GM18505 (cell line): ENCODE results near the gene MYO15B.

Experiments
- ATAC-seq: cut with Tn5 transposase; IDR thresholded peaks from one replicate; pipeline ENCODE4 v1.9.1; 2021; ENCODE audit not compliant: unreplicated experiment
- POLR2A ChIP-seq: IDR thresholded peaks from 4 replicates; pipeline ENCODE4 v1.6.1; 2011; ENCODE audit warnings: borderline replicate concordance; ENCODE audit not compliant: insufficient read depth, insufficient read length; ENCODE audit errors: extremely low read depth

MYO15B gene

DNA sequence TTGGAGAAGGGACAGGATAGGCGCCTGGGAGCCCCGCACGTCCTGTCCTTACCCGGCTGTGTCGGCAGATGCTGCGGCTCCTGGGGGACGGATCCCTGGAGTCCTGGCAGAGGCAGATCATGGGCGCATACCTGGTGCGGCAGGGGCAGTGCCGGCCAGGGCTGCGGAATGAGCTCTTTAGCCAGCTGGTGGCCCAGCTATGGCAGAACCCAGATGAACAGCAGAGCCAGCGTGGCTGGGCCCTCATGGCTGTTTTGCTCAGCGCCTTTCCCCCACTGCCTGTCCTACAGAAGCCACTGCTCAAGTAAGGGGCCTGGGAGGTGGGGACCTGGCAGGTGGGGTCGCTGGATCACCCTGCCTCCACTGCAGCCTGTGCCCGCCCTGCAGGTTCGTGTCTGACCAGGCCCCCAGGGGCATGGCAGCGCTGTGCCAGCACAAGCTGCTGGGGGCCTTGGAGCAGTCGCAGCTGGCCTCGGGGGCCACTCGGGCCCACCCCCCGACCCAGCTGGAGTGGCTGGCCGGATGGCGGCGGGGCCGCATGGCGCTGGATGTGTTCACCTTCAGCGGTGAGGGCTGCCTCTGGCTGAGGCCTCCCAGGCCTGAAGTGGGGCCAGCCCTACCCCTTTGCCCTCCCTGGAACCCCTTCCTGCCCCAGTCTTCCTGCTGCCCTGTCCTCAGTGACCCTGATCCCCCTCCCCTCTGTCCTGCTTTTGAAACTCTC is 25.5 kb downstream of the MYO15B start:
- no peak for TF ChIP-seq POLR2A
- no peak for ATAC-seq

DNA sequence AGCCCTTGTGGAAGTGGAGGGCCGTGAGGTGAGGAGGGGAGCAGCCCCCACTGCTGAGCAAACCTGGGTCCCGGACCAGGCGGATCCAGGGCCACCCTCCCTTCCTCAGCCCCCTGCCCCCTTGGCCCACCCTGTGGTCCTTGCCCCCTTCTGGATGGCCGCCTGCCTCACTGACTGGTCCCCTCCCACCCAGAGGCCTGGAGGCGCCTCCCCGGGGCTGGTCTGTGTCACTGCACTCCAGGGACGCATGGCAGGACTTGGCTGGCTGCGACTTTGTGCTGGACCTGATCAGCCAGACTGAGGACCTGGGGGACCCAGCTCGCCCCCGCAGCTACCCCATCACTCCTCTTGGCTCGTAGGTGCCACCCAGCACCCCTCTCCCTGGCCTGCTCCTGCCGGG is 26.4 kb downstream of the MYO15B start:
- TF ChIP-seq POLR2A = no peak
- no peak for ATAC-seq

DNA sequence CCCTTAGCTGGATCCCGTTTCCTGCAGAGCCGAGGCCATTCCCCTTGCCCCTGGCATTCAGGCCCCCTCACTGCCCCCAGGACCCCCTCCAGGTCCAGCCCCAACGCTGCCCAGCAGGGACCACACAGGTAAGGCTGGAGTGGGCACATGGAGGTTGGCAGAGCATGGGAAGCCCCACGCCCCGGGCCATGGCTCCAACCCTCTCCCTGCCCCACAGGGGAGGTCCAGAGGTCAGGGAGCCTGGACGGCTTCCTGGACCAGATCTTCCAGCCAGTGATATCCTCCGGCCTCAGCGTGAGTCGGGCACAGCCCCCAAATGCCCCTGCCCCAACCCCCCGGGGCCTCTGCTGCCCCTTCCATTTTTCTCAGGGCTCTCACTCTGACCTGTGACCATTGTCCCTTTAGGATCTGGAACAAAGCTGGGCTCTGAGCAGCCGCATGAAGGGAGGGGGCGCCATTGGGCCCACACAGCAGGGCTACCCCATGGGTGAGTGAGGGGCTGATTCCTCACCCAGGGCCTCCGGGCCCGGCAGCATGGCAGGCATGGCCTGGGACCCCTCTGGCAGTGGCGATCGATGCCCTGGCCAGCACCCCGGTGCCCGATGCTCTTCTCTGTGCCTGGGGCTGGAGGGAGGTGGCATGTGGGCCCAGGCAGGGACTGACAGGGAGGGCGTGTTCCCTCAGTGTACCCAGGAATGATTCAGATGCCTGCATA is 27.1 kb downstream of the MYO15B start:
- TF ChIP-seq POLR2A = no peak
- no peak for ATAC-seq

DNA sequence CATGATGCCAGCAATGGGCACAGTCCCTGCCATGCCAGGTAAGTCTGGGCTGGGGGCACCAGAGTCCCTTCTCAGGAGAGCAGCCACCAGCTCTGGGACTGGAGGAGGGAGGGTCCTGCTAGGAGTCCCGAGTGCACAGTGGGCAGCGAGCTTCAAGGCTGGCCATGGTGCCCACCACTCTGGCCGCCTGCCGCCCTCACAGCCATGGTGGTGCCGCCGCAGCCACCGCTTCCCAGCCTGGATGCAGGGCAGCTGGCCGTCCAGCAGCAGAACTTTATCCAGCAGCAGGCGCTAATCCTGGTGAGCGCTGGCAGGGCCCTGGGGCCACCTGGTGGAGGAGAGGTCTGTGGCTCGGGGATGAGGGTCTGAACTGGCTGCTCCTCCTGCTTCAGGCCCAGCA is 27.7 kb downstream of the MYO15B start:
- no peak for TF ChIP-seq POLR2A
- no peak for ATAC-seq

DNA sequence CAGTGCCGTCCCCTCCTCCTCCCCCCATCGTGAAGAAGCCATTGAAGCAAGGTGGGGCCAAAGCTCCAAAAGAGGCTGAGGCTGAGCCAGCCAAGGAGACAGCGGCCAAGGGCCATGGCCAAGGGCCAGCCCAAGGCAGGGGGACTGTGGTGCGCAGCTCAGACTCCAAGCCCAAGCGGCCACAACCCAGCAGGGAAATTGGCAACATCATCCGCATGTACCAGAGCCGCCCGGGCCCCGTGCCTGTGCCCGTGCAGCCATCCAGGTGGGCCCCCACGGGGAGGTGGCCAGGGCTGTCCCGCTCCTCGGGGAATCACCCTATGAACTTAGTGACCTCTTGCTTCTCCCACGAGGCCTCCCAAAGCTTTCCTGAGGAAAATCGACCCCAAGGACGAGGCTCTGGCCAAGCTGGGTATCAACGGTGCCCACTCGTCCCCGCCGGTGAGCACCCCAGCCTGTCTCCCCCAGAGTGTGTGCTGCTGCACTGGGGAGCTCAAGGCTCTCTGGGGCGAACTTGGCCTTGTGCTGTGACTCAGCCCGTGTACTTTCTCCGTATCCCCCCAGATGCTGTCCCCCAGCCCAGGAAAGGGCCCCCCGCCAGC is 29.0 kb downstream of the MYO15B start:
- ATAC-seq = no peak
- TF ChIP-seq POLR2A = no peak

DNA sequence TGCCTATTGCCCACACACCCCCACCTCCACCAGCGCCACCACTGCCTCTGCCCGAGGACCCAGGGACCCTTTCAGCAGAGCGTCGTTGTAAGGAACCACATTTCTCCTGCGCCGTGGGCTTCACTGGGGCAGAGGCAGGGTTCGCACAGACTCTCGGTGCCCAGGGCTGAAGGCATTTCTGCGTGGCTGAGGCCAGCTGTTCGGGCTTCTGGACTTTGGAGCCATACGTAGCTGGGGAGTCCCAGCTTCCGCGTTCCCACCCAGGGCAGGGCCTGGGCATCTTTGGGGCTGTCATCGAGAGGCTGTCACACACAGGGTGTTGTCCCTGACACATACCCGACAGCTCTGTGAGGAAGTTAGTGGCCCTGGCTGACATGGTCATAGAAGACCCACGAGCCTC is 29.6 kb downstream of the MYO15B start:
- ATAC-seq = no peak
- TF ChIP-seq POLR2A = no peak

DNA sequence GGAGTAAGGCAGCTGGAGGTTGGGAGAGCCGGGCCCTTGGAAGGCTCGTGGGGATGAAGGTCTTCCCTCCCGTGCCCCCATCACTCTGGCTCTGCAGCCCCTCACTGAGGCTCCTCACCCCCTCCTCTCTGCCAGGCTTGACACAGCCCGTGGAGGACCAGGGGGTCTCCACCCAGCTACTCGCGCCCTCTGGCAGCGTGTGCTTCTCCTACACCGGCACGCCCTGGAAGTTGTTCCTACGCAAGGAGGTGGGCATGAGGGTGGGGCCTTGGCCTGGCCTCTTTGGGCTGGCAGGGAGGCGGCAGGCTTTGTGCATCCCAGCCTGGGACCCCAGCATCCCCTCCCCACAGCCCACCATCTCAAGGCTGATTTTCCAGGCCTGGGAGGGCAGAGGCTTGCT is 30.1 kb downstream of the MYO15B start:
- TF ChIP-seq POLR2A = no peak
- no peak for ATAC-seq

DNA sequence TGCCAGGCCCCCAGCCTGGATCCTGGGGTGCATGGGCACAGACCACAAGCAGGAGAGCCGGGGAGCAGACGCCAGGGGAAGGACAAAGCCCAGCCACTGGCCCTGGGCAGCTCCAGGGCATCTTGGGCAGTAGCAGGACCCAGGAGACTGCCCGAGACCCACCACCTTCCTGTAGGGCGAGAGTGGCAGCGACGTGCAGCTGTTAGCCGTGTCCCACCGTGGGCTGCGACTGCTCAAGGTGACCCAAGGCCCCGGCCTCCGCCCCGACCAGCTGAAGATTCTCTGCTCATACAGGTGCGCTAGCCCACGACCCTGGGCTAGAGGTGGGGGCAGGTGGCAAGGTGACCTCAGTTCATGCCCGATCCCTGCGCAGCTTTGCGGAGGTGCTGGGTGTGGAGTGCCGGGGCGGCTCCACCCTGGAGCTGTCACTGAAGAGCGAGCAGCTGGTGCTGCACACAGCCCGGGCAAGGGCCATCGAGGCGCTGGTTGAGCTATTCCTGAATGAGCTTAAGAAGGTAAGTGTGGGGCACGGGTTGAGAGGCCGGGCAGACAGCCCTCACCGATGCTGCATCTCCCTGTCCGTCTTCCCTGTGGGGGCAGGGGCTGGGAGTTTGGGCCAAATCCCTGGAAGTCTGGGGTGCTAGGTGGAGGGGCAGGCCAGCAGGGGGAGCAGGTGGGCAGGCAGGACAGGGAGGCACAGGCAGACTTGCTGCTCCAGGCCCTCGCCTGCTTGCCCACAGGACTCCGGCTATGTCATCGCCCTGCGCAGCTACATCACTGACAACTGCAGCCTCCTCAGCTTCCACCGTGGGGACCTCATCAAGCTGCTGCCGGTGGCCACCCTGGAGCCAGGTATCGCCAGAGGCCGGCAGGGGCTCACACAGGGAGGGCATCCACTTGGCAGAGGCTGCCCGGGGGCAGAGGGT is 32.2 kb downstream of the MYO15B start:
- TF ChIP-seq POLR2A = no peak
- ATAC-seq = no peak

DNA sequence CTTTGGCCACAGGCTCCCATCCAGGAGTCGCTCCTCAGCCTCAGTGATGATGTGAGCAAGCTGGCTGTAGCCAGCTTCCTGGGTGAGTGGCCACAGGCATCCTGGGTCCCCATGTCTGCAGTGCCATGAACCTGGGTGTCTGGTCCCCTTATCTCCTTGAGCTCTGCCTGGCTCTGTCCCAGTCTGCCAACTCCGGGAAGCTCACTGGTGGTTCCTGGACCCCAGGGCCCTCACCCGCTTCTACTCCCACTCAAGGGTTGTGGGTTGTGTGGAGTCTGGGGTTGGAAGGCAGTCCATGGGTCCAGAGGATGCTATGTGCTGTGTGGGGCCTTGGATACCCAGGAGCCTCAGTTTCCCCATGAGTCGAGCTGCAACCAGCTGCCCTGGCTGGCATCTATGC is 33.9 kb downstream of the MYO15B start:
- TF ChIP-seq POLR2A = no peak

DNA sequence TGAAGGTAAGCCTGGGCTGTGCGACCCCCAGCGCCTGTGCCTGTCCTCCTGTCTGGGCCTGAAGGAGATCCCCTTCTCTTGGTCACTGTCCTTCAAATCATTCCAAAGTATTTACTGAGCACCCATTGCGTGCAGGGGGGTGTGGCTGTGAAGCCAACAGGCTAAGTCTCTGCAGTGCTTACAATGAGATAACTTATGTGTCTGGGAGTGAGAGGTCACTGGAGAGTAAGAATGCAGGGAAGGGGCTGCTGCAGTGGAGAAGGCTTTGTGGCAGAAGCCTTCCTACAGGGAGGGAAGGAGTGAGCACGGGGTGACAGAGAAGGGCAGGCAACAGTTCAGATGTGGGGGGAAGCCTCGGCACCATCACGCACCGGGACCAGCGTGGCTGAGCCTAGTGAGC is 34.5 kb downstream of the MYO15B start:
- ATAC-seq = no peak
- TF ChIP-seq POLR2A = no peak

More for the DNA sequence above, 33.9 kb downstream of the MYO15B start:
- ATAC-seq = no peak

DNA sequence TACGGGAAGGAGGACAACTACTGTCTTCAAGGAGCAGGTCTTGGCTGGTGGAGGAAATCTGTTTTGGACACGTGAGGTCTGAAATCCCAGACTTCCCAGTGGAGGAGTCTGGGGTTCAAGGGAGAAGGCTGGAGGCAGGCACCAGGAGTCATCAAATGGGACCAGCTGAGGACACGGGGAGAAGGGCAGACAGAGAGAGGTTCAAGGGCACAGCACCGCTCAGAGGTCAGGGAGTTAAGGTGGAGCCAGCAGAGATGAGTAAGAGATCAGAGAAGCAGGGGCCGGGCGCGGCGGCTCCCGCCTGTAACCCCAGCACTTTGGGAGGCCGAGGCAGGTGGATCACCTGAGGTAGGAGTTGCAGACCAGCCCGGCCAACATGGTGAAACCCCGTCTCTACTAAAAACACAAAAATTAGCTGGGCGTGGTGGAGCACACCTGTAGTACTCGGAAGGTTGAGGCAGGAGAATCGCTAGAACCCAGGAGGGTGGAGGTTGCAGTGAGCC is 35.2 kb downstream of the MYO15B start:
- no peak for ATAC-seq
- TF ChIP-seq POLR2A = no peak

DNA sequence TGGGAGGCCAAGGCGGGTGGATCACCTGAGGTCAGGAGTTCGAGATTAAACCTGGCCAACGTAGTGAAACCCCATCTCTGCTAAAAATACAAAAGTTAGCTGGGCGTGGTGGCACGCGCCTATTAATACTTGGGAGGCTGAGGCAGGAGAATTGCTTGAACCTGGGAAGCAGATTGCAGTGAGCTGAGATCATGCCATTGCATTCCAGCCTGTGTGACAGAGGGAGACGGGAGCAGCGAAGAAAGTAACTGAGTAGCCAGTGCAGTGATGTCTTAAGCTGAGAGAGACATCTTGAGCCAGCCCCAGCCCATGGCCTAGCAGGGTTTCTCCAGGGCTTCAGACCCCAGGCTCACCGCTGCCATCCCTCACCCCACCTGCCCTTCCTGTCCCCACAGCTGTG is 35.8 kb downstream of the MYO15B start:
- TF ChIP-seq POLR2A = no peak
- no peak for ATAC-seq

DNA sequence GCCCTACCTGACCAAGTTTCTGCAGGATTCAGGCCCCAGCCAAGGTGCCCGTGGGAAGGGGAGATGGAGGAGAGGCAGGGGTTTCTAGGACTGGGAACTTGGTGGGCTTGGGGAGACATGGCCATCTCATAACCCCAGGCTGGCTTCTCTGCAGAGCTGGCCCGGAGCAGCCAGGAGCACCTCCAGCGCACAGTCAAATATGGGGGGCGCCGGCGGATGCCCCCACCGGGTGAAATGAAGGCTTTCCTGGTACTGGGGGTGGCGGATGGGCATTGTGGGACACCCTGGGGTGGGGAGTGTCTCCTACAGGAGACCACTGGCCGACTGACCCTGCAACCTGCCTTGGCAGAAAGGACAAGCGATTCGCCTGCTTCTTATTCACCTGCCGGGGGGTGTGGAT is 36.4 kb downstream of the MYO15B start:
- no peak for TF ChIP-seq POLR2A
- ATAC-seq = no peak
